Measurements from ENCODE around the gene ATP6V1G1. TPM values are rescaled to one million over a fixed set of nuclear protein-coding genes. Genes with fewer than 3 reads are reported as not detected.

ATP6V1G1 gene
- total RNA-seq, 3 donors from 2014 or later: 151 to 240 (median 227) TPM

GRCh38 chr9:114580609-114581193 is 6.9 kb upstream of the ATP6V1G1 start:
- Histone ChIP-seq H3K4me1 (no peaks in the 10 kb centered on the region), H3K36me3 (no peaks in the 10 kb centered on the region), H3K9me3 (no peaks in the 10 kb centered on the region), H3K27me3 (no peaks in the 10 kb centered on the region), H3K4me3 (no peak overlapping the region), H3K27ac (no peak overlapping the region)
- intact Hi-C loops (cut with DNase I; ENCODE audit: low total_unique reads): no loop called here
- DNase-seq (ENCODE audit: low spot score in 2 of 2): no peak
- TF ChIP-seq POLR2AphosphoS5 (IDR thresholded peaks at IDR 0.05): no peak
- TF ChIP-seq CTCF (IDR thresholded peaks at IDR 0.05): no peak
- TF ChIP-seq POLR2A (IDR thresholded peaks at IDR 0.05): no peak

GRCh38 chr9:114583371-114584155 is 4.0 kb upstream of the ATP6V1G1 start:
- Histone ChIP-seq H3K4me1 (no peaks in the 10 kb centered on the region), H3K9me3 (no peaks in the 10 kb centered on the region), H3K4me3 (no peak overlapping the region), H3K27me3 (no peaks in the 10 kb centered on the region), H3K27ac (peak overlapping the region in 1 of 2 donors; percentile 17), H3K36me3 (no peaks in the 10 kb centered on the region)
- intact Hi-C loops (cut with DNase I; ENCODE audit: low total_unique reads): no loop called here
- DNase-seq (ENCODE audit: low spot score in 2 of 2): no peak
- TF ChIP-seq CTCF (IDR thresholded peaks at IDR 0.05): no peak
- TF ChIP-seq POLR2AphosphoS5 (IDR thresholded peaks at IDR 0.05): no peak
- no peak for TF ChIP-seq POLR2A (IDR thresholded peaks at IDR 0.05)

- no peak for DNase-seq (ENCODE audit: low spot score in 2 of 2)
- no peaks in the 10 kb centered on the region for H3K9me3 ChIP-seq
- TF ChIP-seq CTCF (IDR thresholded peaks at IDR 0.05): no peak
- no peak for TF ChIP-seq POLR2A (IDR thresholded peaks at IDR 0.05)
- no peak for TF ChIP-seq POLR2AphosphoS5 (IDR thresholded peaks at IDR 0.05)
- no peaks in the 10 kb centered on the region for H3K27me3 ChIP-seq
- peak overlapping the region; percentile 82 to 96 (median 88) for H3K4me3 ChIP-seq
- peaks cover 0 to 17% of the 10 kb centered on the region in 2 donors for H3K4me1 ChIP-seq
- intact Hi-C loops (cut with DNase I; ENCODE audit: low total_unique reads): no loop called here
- H3K27ac ChIP-seq: peak overlapping the region; percentile 96 to 97
- no peaks in the 10 kb centered on the region for H3K36me3 ChIP-seq
Observed at GRCh38 chr9:114588210-114588609, 641 bp downstream of the ATP6V1G1 start.

- DNase-seq (ENCODE audit: low spot score in 2 of 2): no peak
- Histone ChIP-seq H3K27ac (peak overlapping the region; percentile 96 to 97), H3K27me3 (no peaks in the 10 kb centered on the region), H3K9me3 (no peaks in the 10 kb centered on the region), H3K36me3 (no peaks in the 10 kb centered on the region), H3K4me1 (peaks cover 0 to 17% of the 10 kb centered on the region in 2 donors), H3K4me3 (peak overlapping the region; percentile 82 to 96 (median 88))
- intact Hi-C loops (cut with DNase I; ENCODE audit: low total_unique reads): no loop called here
- TF ChIP-seq POLR2A (IDR thresholded peaks at IDR 0.05): no peak
- no peak for TF ChIP-seq POLR2AphosphoS5 (IDR thresholded peaks at IDR 0.05)
- no peak for TF ChIP-seq CTCF (IDR thresholded peaks at IDR 0.05)
Observed at GRCh38 chr9:114588651-114589526, 1.3 kb downstream of the ATP6V1G1 start.

All from breast epithelium (tissue), 4 donors.